Muscle layer of duodenum (tissue), 2 donors: ENCODE measurements around the gene CDC14B.

Source experiments
- H3K27ac ChIP-seq: one replicate; pipeline ENCODE4 v1.7.0; 2013; ENCODE audit warnings: mild to moderate bottlenecking, low read length
- H3K27me3 ChIP-seq: one replicate; pipeline ENCODE4 v1.7.0; 2013; ENCODE audit warnings: low read depth, mild to moderate bottlenecking, control low read depth, low read length
- H3K36me3 ChIP-seq, 2 donors: one replicate each; pipeline ENCODE4 v1.7.0; 2013; ENCODE audit warnings: low read length in 2 of 2, control low read depth in 1 of 2, mild to moderate bottlenecking in 1 of 2; ENCODE audit not compliant: insufficient read depth in 2 of 2, control insufficient read depth in 1 of 2
- H3K4me1 ChIP-seq, 2 donors: one replicate each; pipeline ENCODE4 v1.7.0; 2013; ENCODE audit warnings: low read length in 2 of 2, mild to moderate bottlenecking in 2 of 2, control low read depth in 1 of 2, moderate library complexity in 1 of 2; ENCODE audit not compliant: insufficient read depth in 2 of 2, control insufficient read depth in 1 of 2
- H3K4me3 ChIP-seq, 2 donors: one replicate each; pipeline ENCODE4 v1.7.0; 2013; ENCODE audit warnings: low read length in 2 of 2, low read depth in 1 of 2, mild to moderate bottlenecking in 1 of 2
- H3K9me3 ChIP-seq, 2 donors: one replicate each; pipeline ENCODE4 v1.7.0; 2013; ENCODE audit warnings: low read length in 2 of 2, control low read depth in 1 of 2, mild to moderate bottlenecking in 1 of 2; ENCODE audit not compliant: control insufficient read depth in 1 of 2
- donor health status: healthy.

CDC14B gene

DNA sequence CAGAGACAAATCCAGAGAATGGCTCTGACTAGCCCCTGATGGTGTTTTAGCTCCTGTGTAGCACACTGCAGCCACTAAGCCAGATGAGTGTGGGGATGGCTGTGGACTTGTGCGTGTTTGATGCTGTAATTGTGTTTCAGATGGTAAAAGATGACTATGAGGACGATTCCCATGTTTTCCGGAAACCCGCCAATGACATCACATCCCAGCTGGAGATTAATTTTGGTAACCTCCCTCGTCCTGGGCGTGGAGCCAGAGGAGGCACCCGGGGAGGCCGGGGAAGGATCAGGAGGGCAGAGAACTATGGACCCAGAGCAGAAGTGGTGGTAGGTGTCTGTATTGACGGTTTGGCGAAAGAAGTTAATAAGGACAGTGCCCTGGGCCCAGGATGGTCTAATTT is 131.7 kb downstream of the CDC14B start:
- Histone ChIP-seq H3K27ac (no peak overlapping the region), H3K4me1 (peaks cover 0 to 21% of the 10 kb centered on the region in 2 donors), H3K9me3 (no peaks in the 10 kb centered on the region), H3K27me3 (no peaks in the 10 kb centered on the region), H3K36me3 (peaks cover 7 to 36% of the 10 kb centered on the region in 2 donors), H3K4me3 (no peak overlapping the region)

DNA sequence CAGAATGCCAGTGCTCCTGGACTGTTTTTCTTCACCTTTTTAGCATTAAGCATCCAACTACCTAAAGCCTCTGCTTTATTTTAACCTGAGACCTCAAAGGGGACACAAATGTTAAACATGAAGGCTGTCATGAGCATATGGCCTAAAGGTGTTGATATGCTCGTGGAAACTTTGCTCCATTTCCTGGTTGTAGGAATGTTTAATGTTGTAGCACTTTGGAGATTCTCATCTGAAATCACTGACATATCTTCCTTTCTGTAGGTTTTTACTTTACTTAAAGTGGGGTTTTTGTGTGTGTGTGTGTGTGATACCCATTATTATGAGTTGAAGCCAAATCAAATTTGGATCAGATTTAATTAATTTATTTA is 132.6 kb downstream of the CDC14B start:
- peak overlapping the region; percentile 4 for H3K27ac ChIP-seq
- no peaks in the 10 kb centered on the region for H3K27me3 ChIP-seq
- H3K4me3 ChIP-seq, result no peak overlapping the region
- H3K9me3 ChIP-seq, result no peaks in the 10 kb centered on the region
- peaks cover 7 to 34% of the 10 kb centered on the region in 2 donors for H3K36me3 ChIP-seq
- H3K4me1 ChIP-seq, result peaks cover 0 to 21% of the 10 kb centered on the region in 2 donors

DNA sequence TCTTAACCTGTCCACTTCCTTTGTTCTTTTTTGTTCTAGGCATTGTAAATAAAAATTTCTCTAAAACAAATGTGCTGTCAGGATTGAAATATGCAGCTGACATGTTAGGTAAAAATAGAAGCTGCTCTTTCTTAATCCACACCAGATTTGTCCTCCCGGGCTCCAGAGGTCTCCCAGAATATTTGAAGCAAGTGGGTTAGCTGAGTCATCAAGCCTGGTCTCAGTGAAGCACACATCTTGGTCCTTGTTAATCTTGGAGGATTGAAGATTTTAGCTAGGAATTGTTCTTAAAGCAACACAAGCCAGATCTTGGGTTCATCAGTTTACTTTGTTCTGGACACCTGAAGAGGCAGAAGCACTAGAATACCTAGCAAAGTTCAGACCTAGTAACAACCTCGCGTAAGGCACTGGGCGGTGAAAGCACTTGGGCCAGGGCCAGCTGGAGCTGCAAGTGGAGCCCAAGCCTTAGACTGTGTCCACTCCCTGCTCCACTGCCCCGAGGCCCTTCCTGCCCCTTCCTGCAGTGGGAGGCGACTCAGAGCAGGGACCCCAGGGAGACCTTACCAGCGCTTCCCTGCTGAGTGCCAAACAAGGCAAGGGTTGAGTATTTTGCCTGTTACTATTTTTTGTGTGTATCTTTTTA is 133.1 kb downstream of the CDC14B start:
- H3K27me3 ChIP-seq, result no peaks in the 10 kb centered on the region
- no peak overlapping the region for H3K4me3 ChIP-seq
- H3K4me1 ChIP-seq, result peaks cover 0 to 21% of the 10 kb centered on the region in 2 donors
- no peaks in the 10 kb centered on the region for H3K9me3 ChIP-seq
- H3K27ac ChIP-seq, result peak overlapping the region; percentile 4
- H3K36me3 ChIP-seq, result peaks cover 7 to 29% of the 10 kb centered on the region in 2 donors

DNA sequence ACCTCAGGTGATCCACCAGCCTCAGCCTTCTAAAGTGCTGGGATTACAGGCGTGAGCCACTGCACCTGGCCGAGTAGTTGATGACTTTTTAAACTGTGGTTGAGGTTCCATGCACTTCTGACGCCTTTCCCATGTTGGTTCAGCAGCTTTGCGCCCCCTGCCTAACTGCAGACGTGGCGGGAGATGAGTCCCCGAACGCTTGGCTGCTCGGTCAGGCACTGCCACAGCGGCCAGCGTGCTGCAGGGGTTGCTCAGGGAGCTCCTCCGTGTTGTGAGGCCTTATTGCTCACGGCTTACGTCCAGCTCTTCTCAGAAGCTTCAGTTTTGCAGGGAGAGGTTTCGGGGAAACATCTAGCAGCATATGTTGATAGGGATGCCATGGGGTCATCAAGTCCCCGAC is 134.4 kb downstream of the CDC14B start:
- H3K27me3 ChIP-seq, result no peaks in the 10 kb centered on the region
- peaks cover 0 to 21% of the 10 kb centered on the region in 2 donors for H3K4me1 ChIP-seq
- peaks cover 7 to 21% of the 10 kb centered on the region in 2 donors for H3K36me3 ChIP-seq
- H3K27ac ChIP-seq, result no peak overlapping the region
- H3K9me3 ChIP-seq, result no peaks in the 10 kb centered on the region
- no peak overlapping the region for H3K4me3 ChIP-seq

DNA sequence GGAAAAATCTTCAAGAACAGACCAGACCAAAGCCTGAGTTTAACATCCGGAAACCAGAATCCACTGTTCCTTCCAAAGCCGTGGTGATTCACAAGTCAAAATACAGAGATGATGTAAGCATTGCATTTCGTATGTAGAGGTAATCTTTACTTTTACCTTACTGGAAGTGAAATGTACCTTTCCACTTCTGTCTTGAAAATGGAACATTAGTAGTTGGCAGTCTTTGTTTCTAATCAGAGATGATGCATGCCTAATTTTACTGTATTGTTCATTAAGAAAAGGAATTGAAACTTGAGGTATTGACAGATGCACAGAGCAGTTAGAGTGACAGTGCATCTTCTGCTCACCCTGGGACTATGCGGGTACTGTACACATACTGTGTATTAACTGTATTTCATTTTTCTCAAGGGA is 135.1 kb downstream of the CDC14B start:
- Histone ChIP-seq H3K36me3 (peaks cover under 1 to 21% of the 10 kb centered on the region in 2 donors), H3K27ac (no peak overlapping the region), H3K4me3 (no peak overlapping the region), H3K4me1 (peaks cover 0 to 21% of the 10 kb centered on the region in 2 donors), H3K9me3 (no peaks in the 10 kb centered on the region), H3K27me3 (no peaks in the 10 kb centered on the region)

DNA sequence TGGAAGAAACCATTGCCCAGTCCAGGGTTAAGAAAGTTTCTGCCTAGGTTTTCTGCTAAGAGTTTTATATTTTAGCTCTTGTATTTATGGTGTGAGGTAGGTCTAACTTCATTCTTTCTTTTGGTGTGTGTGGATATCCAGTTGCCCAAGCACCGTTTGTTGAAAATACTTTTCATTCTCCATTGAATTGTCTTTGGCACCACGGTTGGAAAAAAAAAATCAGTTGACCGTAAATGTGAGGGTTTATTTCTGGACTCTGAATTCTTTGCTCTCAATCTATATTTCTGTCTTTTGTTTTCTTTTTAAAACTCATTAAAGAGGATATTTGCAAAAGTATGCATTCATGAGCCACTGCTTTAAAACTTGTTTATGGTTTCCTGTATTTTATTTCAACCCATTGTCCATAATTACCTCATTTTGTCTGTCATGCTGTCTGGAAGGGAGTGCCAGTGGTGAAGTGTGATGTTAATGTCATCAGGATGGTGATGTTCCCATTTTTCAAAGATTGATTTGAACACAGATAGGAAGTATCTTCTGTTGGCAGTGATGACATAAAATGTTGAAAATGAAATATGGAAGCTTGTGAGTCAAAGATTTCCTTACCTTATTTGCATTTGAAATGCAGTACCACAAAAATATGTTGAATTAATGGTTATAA is 135.8 kb downstream of the CDC14B start:
- H3K27ac ChIP-seq, result no peak overlapping the region
- no peaks in the 10 kb centered on the region for H3K27me3 ChIP-seq
- H3K36me3 ChIP-seq, result peaks cover 0 to 14% of the 10 kb centered on the region in 2 donors
- no peak overlapping the region for H3K4me3 ChIP-seq
- H3K9me3 ChIP-seq, result no peaks in the 10 kb centered on the region
- peaks cover 0 to 21% of the 10 kb centered on the region in 2 donors for H3K4me1 ChIP-seq

DNA sequence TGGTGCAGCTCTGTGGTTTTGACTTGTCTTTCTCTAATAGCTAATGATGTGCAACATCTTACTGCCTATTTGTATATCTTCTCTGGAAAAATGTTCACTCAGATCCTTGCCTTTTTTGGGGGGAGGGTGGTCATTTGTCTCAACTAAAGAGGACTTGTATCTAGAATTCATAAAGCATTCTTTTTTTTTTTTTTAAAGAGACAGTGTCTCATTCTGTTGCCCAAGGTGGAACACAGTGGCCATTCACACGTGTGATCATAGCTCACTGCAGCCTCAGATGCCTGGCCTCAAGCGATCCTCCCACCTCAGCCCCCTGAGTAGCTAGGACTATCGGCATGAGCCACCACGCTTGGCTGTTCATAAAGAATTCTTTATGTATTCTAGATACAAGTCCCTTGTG is 136.4 kb downstream of the CDC14B start:
- H3K4me1 ChIP-seq, result peaks cover 0 to 21% of the 10 kb centered on the region in 2 donors
- no peaks in the 10 kb centered on the region for H3K27me3 ChIP-seq
- H3K36me3 ChIP-seq, result peaks cover 0 to 8% of the 10 kb centered on the region in 2 donors
- H3K9me3 ChIP-seq, result no peaks in the 10 kb centered on the region
- no peak overlapping the region for H3K27ac ChIP-seq
- no peak overlapping the region for H3K4me3 ChIP-seq

DNA sequence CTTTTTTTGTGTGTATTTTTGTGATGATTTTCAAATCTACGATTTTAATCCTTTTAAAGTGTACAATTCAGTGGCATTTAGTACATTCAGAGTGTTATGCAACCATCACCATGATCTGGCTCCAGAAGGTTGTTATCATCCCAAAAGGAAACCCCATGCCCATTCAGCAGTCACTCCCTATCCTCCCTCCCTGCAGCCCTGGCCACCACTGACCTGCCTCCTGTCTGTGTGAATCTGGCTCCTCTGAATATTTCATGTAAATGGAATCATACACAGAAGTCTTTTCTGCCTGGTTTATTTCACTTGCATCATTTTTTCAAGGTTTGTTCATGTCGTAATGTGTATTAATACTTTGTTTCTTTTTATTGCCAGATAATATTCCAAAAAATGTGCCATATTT is 137.2 kb downstream of the CDC14B start:
- no peaks in the 10 kb centered on the region for H3K27me3 ChIP-seq
- no peak overlapping the region for H3K4me3 ChIP-seq
- peaks cover 0 to 19% of the 10 kb centered on the region in 2 donors for H3K4me1 ChIP-seq
- no peak overlapping the region for H3K27ac ChIP-seq
- H3K36me3 ChIP-seq, result peaks cover 0 to 6% of the 10 kb centered on the region in 2 donors
- no peaks in the 10 kb centered on the region for H3K9me3 ChIP-seq

DNA sequence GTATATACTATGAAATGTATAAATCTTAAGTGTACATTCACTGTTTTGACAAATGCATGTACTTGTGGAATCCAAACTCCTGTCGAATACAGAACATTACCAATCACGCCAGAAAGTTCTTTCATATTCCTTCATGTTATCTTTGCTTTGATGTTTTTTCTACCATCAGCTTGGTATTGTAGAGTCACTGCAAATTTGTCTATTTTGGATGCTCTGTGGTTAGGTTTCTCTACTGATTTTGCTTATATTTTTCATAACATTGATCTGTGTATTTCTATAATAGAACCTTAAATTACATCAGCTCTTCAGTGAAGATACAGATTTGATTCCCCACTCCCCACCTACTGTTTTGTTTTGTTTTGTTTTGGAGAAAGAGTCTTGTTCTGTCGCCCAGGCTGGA is 138.9 kb downstream of the CDC14B start:
- H3K36me3 ChIP-seq, result peaks cover 0 to 11% of the 10 kb centered on the region in 2 donors

DNA sequence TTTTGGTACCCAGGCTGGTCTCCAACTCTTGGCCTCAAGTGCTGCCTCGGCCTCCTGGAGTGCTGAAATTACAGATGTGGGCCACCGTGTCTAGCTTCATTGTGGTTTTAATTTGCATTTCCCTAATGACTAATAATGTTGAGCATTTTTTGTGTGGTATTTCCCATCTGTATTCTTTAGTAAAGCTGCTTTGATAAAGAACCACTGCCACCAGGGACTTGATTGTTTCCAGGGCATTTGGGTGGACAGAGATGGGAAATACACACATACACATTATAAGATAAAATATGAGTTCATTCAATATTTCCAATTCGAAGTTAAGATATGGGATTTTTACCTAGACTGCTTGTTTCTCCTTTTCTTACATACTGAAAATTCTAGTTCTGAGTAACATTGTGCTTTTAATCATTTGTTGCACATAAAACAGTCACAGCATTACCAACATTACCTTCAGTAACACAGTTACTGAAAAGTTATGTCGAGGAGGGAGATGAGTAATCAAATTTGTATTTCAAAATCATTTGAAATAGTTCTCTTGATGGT is 140.7 kb downstream of the CDC14B start:
- Histone ChIP-seq H3K4me1 (peaks cover 0 to 4% of the 10 kb centered on the region in 2 donors), H3K4me3 (no peak overlapping the region), H3K36me3 (peaks cover 0 to 15% of the 10 kb centered on the region in 2 donors), H3K27ac (no peak overlapping the region), H3K27me3 (no peaks in the 10 kb centered on the region), H3K9me3 (no peaks in the 10 kb centered on the region)

More for the DNA sequence above, 138.9 kb downstream of the CDC14B start:
- Histone ChIP-seq H3K27ac (no peak overlapping the region), H3K4me3 (no peak overlapping the region), H3K9me3 (no peaks in the 10 kb centered on the region), H3K27me3 (no peaks in the 10 kb centered on the region), H3K4me1 (peaks cover 0 to 7% of the 10 kb centered on the region in 2 donors)

DNA sequence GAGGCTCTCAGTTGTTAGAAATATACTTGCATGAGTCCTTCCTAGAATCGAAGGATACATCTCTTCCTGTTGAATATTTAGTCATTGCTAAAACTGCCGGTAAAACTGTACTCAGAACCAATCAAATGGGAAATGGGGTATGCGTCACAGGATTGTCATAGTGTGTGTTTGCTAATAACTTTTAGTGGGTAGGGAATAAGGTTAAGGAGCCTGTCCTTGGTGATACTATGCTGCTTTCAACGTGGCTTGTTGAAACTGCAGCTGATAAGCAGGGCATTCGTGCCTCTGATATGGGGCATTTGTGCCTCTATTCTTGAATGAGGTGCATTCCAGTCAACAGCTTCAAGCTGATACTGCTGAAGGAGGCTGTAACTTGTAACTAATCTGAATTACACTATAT is 143.1 kb downstream of the CDC14B start:
- H3K4me3 ChIP-seq, result no peak overlapping the region
- no peaks in the 10 kb centered on the region for H3K9me3 ChIP-seq
- H3K36me3 ChIP-seq, result peaks cover 4 to 35% of the 10 kb centered on the region in 2 donors
- H3K27me3 ChIP-seq, result no peaks in the 10 kb centered on the region
- H3K27ac ChIP-seq, result no peak overlapping the region
- H3K4me1 ChIP-seq, result no peaks in the 10 kb centered on the region
